SH-SY5Y (cell line): ENCODE data around the gene GALNT4.

Experiments
- GATA2 ChIP-seq: IDR thresholded peaks from 2 replicates; pipeline ENCODE4 v1.6.1; 2011; ENCODE audit warnings: mild to moderate bottlenecking, low read depth, low read length
- GATA3 ChIP-seq: IDR thresholded peaks from 2 replicates; pipeline ENCODE4 v1.6.1; 2011; ENCODE audit warnings: low read depth, mild to moderate bottlenecking, low read length, moderate library complexity

- TF ChIP-seq GATA3 (no peak), GATA2 (no peak)
Measured at GRCh38 chr12:89547101-89547500, 22.5 kb upstream of the GALNT4 start.
